Subcutaneous adipose tissue (tissue), 4 donors: ENCODE measurements around the gene GPR68. TPM values are rescaled to one million over a fixed set of nuclear protein-coding genes. Genes with fewer than 3 reads are reported as not detected.

Source experiments
- CTCF ChIP-seq: fragments of 450-650 bp; IDR thresholded peaks from one replicate; pipeline ENCODE4 v1.5.1; 2016; ENCODE audit warnings: low read depth, mild to moderate bottlenecking, control low read depth, antibody characterized with exemption, moderate library complexity
- total RNA-seq, 4 donors: library from RNA; depleted of rRNA; stranded (reverse); fragments of >200 nt; gene quantifications; one replicate each; pipeline ENCODE4 v1.1.0, GENCODE V29; 2016

Gene GPR68
- total RNA-seq, 4 donors from 2014 or later: 0.51 to 2.2 (median 1.2) TPM

- no peak for TF ChIP-seq CTCF
Observed at GRCh38 chr14:91288876-91289275, 44.4 kb upstream of the GPR68 start.

- TF ChIP-seq CTCF: no peak
Observed at GRCh38 chr14:91286530-91286937, 42.0 kb upstream of the GPR68 start.

- TF ChIP-seq CTCF: no peak
Observed at GRCh38 chr14:91284791-91285548, 40.5 kb upstream of the GPR68 start.

GRCh38 chr14:91284146-91284790, 39.8 kb upstream of the GPR68 start:
- TF ChIP-seq CTCF: no peak

- TF ChIP-seq CTCF: no peak
Observed at GRCh38 chr14:91283666-91284065, 39.2 kb upstream of the GPR68 start.

- no peak for TF ChIP-seq CTCF
Observed at GRCh38 chr14:91282954-91283645, 38.6 kb upstream of the GPR68 start.

GRCh38 chr14:91281346-91281745, 36.8 kb upstream of the GPR68 start:
- TF ChIP-seq CTCF: no peak
